HG03108 (cell line): ENCODE results near the gene ULBP2.
"Not testable (repeated sequence)": the region's sequence is repeated elsewhere in the genome, so short reads cannot be mapped to it uniquely, and the experiment has no call there.

Source experiments
- ATAC-seq: cut with Tn5 transposase; IDR thresholded peaks from one replicate; pipeline ENCODE4 v1.9.1; 2021; ENCODE audit warnings: moderate library complexity; ENCODE audit not compliant: unreplicated experiment

ULBP2 gene

DNA sequence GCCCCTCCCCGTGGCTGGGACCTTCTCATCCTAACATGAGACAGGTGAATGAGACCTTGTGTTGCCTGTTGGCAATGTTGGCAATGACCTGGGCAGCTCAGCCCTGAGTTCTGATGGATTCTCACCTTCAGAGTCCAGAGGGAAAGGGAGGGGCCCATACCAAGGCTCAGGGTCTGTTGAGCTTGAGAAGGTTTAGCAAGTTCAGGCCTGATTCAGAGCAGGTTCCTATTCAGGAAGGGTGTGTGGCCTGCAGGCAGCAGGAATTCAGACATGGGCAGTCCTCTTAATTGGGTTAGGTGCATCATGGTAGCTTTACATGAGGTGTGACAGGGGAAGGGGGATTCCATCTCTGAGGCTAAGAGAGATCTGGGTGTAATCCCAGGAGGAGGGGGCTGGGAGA, 5.7 kb downstream of the ULBP2 start:
- not testable (repeated sequence) for ATAC-seq

DNA sequence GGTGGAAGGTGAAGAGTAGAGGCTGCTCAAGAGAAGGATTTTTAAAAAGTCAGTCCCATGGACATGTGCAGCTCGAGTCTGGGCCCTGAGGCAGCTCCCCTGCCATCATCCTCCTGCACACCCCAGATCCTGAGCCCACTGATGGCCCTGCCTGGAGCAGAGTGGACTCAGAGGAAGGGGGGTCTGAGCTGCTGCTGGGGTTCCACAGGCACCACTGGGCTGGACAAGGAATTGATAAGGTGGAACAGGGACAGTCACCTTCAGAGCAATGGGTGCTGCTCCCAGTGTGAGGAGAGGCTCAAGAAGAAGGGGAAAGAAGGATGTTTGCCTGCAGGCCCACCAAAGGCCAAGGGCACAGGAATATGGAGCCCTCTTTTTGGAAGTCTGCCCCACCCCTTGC, 6.2 kb downstream of the ULBP2 start:
- ATAC-seq: no peak

GRCh38 chr6:149948616-149949015, 6.8 kb downstream of the ULBP2 start:
- ATAC-seq: no peak

DNA sequence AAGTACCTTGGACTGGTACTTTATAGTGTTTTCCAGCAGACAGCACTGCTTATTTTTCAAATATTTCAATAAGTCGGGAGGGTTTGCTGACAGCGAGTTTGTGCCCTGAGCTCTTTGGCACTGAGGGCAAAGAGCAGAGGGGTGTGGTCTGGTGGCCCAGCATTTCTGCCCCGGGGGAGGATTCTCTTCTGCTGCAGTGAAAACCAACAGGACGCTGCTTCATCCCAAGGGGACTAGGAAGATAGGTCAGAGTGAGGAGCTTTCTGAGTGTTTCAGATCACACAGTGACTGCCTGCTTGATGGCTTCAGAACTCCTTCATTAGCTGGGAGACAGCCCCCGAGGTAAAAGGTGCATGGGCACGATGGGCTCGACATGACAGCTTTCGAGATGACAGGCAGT, 8.6 kb downstream of the ULBP2 start:
- ATAC-seq: no peak

GRCh38 chr6:149951096-149951495, 9.3 kb downstream of the ULBP2 start:
- no peak for ATAC-seq

DNA sequence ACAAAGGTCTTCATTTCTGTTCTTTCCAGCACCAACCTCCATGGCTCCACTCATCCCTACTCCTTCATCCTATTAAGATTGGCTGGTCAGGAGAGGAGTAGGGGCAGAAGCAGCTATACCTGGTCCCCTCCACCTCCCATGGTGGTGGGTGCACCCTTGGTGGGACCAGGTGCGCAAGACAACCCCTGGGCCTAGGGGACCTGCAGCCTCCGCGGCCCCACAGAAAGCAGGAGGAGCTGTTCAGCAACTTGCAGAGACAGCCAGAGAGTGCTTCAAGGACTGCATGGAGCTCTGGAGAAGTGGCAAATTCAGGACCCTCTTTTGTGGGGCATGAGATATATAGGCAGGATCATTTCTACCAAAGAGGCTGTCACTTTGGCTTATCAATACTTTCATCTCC, 9.8 kb downstream of the ULBP2 start:
- ATAC-seq: no peak

DNA sequence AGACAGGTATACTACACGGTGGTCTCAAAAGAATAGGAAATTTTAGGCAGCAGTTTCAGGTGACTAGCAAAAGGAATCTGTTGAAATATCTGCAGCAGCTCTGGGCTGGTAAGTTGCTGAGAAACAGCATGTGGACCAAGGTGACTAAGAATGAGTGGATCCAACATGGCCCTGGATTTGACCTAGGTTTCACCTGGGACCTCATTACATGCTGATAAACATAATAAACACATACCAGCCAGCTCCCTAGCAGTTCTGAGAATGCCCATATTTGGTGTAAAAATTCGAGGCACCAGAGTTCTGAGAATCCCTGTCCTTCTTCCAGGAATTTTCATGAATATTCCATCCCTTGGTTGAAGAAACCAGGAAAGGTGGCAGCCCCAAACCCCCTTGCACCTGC, 11.6 kb downstream of the ULBP2 start:
- ATAC-seq: not testable (repeated sequence)

DNA sequence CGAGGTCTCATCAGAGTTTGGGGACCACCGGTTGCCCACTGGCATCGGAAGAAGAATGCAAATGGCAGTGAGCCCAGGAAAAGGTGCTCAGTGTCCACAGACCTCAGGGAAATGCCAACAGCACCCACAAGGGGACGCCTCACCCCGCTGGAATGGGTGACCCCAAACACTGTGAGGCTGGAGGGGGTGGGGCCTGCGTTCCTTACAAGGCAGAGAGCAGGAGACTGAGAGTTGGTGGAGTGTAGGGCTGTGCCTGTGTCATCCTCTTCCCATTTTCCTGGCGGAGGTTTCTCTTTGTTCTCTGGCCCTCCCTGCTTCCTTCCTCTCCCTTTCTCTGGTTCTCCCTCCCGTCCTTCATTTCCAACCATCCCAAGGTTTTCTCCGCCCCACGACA, 12.1 kb downstream of the ULBP2 start:
- ATAC-seq: not testable (repeated sequence)

DNA sequence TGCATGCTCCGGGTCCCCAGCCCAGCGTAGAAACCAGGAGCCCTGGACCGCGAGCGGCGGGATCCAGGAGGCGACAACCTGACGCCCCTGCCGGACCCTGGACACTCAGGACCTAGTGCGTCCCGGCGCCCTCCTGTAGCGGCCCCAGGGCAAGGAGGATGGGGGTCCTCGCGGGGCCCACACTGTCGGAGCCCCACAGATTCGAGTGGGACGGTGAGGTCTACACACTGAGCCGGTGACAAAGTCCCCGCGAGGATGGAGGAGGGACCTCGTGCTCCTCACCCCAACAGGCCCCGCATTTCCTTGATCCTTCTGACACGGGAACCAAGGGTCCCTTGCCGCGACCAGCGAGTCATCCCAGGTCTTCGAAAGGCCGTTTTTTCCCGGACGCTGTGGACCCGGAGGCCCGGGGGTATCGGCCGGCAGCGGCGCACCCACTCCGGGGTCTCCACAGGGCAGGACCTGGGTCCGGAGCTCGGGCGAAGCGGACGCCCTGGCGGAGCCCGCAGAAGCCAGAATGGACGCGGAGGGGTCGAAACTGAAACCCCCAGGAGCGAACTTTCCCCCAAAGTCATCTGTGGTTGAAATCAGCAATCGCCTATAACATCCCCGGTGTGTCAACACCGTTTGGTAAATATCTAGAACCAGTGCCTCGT, 12.6 kb downstream of the ULBP2 start:
- ATAC-seq: not testable (repeated sequence)

- ATAC-seq: not testable (repeated sequence)
These were observed 13.3 kb downstream of the ULBP2 start for GRCh38 chr6:149954984-149955653.

GRCh38 chr6:149955654-149956317, 14.0 kb downstream of the ULBP2 start:
- not testable (repeated sequence) for ATAC-seq

DNA sequence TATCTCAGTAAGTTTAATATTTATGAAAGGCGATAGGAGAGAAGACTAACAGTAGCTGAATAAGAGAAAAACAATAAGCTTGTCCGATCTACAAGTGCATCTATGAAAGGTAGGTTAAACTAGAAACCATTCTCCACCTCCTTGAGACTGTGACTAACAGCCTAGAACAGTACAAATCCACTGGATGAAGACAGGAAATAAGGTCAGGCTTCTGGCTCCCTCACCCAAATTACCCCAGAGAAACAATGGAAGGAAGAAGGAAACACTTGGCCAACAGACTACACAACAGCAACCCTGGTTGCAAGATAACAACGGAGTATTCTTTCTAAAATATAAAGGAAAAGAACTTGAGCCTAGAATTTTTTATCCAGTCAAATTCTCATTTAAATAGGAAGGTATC, 16.3 kb downstream of the ULBP2 start:
- ATAC-seq: not testable (repeated sequence)

GRCh38 chr6:149959806-149960205, 18.0 kb downstream of the ULBP2 start:
- not testable (repeated sequence) for ATAC-seq

- no peak for ATAC-seq
These were observed 18.7 kb downstream of the ULBP2 start for GRCh38 chr6:149960488-149960887.

DNA sequence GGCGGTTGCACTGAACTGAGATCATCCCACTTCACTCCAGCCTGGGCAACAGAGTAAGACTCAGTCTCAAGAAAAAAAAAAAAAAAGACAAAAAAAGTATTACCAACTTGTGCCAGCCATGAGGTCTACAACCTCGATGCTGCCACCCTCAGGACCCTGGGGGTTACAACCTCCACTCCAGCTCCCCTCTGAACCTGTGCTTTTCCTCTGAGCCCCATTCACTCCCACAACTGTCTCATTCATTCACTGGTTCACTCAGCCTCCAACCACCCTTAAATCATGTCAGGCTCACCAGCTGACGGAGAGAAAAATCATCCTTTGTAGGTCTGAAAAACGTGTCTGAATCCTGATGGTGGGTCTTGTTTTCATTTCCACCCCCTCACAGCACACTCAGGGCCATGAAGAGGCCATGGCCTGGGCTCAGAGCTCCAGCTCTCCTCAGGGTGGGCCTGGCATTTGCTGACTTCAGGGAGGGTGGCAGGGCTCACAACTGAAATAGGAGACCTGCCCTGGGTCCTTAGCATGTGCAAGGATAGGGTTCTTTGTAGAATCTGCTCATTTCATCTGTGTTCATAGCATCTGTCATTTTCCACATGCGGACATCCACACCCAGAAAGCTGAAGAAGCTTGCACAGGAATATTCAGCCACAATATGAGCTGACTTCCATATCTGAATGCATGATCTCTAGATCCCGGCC, 20.1 kb downstream of the ULBP2 start:
- ATAC-seq: no peak

- ATAC-seq: no peak
These were observed 20.8 kb downstream of the ULBP2 start for GRCh38 chr6:149962461-149963211.

- ATAC-seq: no peak
These were observed 21.3 kb downstream of the ULBP2 start for GRCh38 chr6:149963212-149963461.

GRCh38 chr6:149963462-149964307, 21.9 kb downstream of the ULBP2 start, which contains the start of gene ULBP1:
Gene ULBP1, plus strand, starts transcription at chr6:149963943. Its CDS starts 107 bp downstream, at chr6:149964050.
- no peak for ATAC-seq

DNA sequence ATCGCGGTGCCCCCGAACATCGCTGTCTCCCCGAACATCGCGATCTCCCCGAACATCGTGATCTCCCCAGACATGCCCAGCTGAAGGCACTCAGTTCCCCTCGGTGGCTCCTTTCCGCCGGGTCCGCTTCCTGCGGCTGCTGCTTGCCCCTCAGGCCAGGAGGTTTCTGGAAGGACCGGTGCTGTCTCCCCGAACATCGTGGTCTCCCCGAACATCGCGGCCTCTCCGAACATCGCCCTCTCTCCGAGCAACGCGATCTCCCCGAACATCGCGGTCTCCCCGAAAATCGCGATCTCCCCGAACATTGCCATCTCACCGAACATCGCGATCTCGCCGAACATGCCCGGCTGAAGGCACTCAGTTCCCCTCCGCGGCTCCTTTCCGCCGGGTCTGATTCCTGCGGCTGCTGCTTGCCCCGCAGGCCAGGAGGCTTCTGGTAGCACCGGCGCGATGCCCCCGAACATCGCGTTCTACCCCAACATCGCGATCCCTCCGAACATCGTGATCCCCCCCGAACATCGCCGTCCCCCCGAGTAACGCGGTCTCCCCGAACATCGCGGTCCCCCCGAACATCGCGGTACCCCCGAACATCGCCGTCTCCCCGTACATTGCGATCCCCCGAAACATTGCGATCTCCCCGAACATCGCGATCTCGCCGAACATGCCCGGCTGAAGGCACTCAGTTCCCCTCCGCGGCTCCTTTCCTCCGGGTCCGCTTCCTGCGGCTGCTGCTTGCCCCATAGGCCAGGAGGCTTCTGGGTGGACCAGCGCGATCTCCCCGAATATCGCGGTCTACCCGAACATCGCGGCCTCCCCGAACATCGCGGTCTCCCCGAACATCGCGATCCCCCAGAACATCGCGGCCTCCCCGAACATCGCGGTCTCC, 22.7 kb downstream of the ULBP2 start:
- no peak for ATAC-seq
